Right lobe of liver (tissue), 6 donors: ENCODE measurements around the gene PXMP4. TPM values are rescaled to one million over a fixed set of nuclear protein-coding genes. Genes with fewer than 3 reads are reported as not detected.
A peak's percentile ranks its signal among the peaks of the same experiment; 100 is the strongest.

ENCODE experiments used
- ATAC-seq, 4 donors: fragments of 200-7000 bp; cut with Tn5 transposase; one replicate each; pipeline ENCODE4 v1.9.1; 2020; ENCODE audit warnings: mild to moderate bottlenecking in 4 of 4, moderate library complexity in 4 of 4
- DNase-seq, 3 donors: peaks; one replicate each; pipeline ENCODE4 v3.0.0-alpha.2; 2020
- H3K27ac ChIP-seq, 3 donors: fragments of 200-600 bp; one replicate each; pipeline ENCODE4 v1.8.0; 2022
- H3K27me3 ChIP-seq, 2 donors: fragments of 200-600 bp; one replicate each; pipeline ENCODE4 v1.8.0; 2022
- H3K36me3 ChIP-seq, 4 donors: fragments of 200-600 bp; sonication (generic) in 1 of 4; one replicate each; pipeline versions ENCODE4 v1.5.1 to v1.8.0; 2017 to 2022; ENCODE audit warnings: control low read depth in 1 of 4
- H3K4me1 ChIP-seq, 4 donors: fragments of 200-600 bp; sonication (generic) in 1 of 4; one replicate each; pipeline versions ENCODE4 v1.5.1 to v1.8.0; 2017 to 2022; ENCODE audit warnings: control low read depth in 1 of 4
- H3K4me3 ChIP-seq, 3 donors: fragments of 200-600 bp; one replicate each; pipeline ENCODE4 v1.8.0; 2022
- H3K9me3 ChIP-seq, 4 donors: fragments of 200-600 bp; sonication (generic) in 1 of 4; one replicate each; pipeline versions ENCODE4 v1.5.1 to v1.8.0; 2017 to 2022; ENCODE audit warnings: control low read depth in 1 of 4
- CTCF ChIP-seq, 4 donors: fragments of 200-600 bp in 3 of 4; fragments of 450-650 bp in 1 of 4; IDR thresholded peaks; one replicate each; pipeline versions ENCODE4 v1.5.1 to v1.8.0; 2016 to 2022; ENCODE audit warnings: antibody characterized with exemption in 4 of 4, mild to moderate bottlenecking in 2 of 4
- POLR2A ChIP-seq: fragments of 450-650 bp; IDR thresholded peaks from one replicate; pipeline ENCODE4 v1.6.1; 2017; ENCODE audit warnings: antibody characterized with exemption, mild to moderate bottlenecking
- WGBS: methylation state at CpG from one replicate; pipeline ENCODE4 v1.1.6; 2018; ENCODE audit warnings: low coverage, low lambda C conversion rate; ENCODE audit not compliant: insufficient coverage; ENCODE audit errors: missing lambda C conversion rate; 5-methylcytosine and 5-hydroxymethylcytosine counted together
- intact Hi-C, 2 donors: fragments of 100-400 bp; cut with DNase I; formaldehyde crosslinking; loops; one replicate each; pipeline versions ENCODE4 v1.11.2 to v1.14.1; 2022
- total RNA-seq, 6 experiments: library from RNA; depleted of rRNA in 2 of 6; stranded (reverse); fragments of >200 nt in 2 of 6; fragmentation: NEBNext Ultra II Directional in 3 of 6; extraction: Animal tissue kit (Norgen Biotek cat#: 25700) in 3 of 6; gene quantifications; one replicate each; pipeline versions ENCODE4 v1.1.0 to v1.2.4, GENCODE V29; 2016 to 2023
- donor health status: DM: no; HTN: yes; CAD: no.
- donor health status: DM: no; HTN: no; CAD: no.
- donor health status: DM: no; HTN: no; CAD: no.
- donor health status: DM: no; HTN: yes; CAD: no.
- donor health status: DM: no; HTN: yes; CAD: no.

The PXMP4 gene
- total RNA-seq, 6 experiments from 2014 or later, result 5.5 to 17.8 (median 12.9) TPM

GRCh38 chr20:33680686-33681085 is 39.4 kb downstream of the PXMP4 start:
- no peaks in the 10 kb centered on the region for H3K27me3 ChIP-seq
- WGBS, result 68% methylated on average over 2 of the region's 2 CpGs
- H3K9me3 ChIP-seq, result no peaks in the 10 kb centered on the region
- no peaks in the 10 kb centered on the region for H3K4me1 ChIP-seq
- ATAC-seq (no peak), DNase-seq (no peak)
- TF ChIP-seq POLR2A (no peak), CTCF (IDR thresholded peaks at IDR 0.05) (no peak)
- H3K27ac ChIP-seq, result no peak overlapping the region
- H3K4me3 ChIP-seq, result no peak overlapping the region
- intact Hi-C loops, result no loop called here
- H3K36me3 ChIP-seq, result no peaks in the 10 kb centered on the region

- DNase-seq, result no peak
- no peaks in the 10 kb centered on the region for H3K9me3 ChIP-seq
- no peaks in the 10 kb centered on the region for H3K27me3 ChIP-seq
- no peak overlapping the region for H3K27ac ChIP-seq
- peaks cover 0 to 3% (median 0%) of the 10 kb centered on the region in 4 donors for H3K4me1 ChIP-seq
- TF ChIP-seq CTCF (IDR thresholded peaks at IDR 0.05), result no peak
- 85% methylated on average over 11 of the region's 20 CpGs for WGBS
- H3K4me3 ChIP-seq, result no peak overlapping the region
- intact Hi-C loops, result loop anchor here in 1 of 2 donors (10.0 kb wide), 1 partner anchor 45 kb away; the partner anchor contains the start of gene PXMP4
- ATAC-seq, result no peak
- no peaks in the 10 kb centered on the region for H3K36me3 ChIP-seq
Measured at GRCh38 chr20:33679758-33680485, 40.2 kb downstream of the PXMP4 start.

- H3K4me1 ChIP-seq, result peaks cover 0 to 9% (median 0%) of the 10 kb centered on the region in 4 donors
- ATAC-seq (no peak), DNase-seq (no peak)
- no peak for TF ChIP-seq CTCF (IDR thresholded peaks at IDR 0.05)
- TF ChIP-seq POLR2A, result no peak
- H3K27me3 ChIP-seq, result no peaks in the 10 kb centered on the region
- H3K27ac ChIP-seq, result no peak overlapping the region
- H3K36me3 ChIP-seq, result no peaks in the 10 kb centered on the region
- intact Hi-C loops, result loop anchor here in 1 of 2 donors (10.0 kb wide), 1 partner anchor 47 kb away; the partner anchor contains the start of gene PXMP4
- WGBS, result 94% methylated on average over 8 of the region's 15 CpGs
- H3K4me3 ChIP-seq, result no peak overlapping the region
- H3K9me3 ChIP-seq, result no peaks in the 10 kb centered on the region
Measured at GRCh38 chr20:33677991-33678702, 42.0 kb downstream of the PXMP4 start.

- Histone ChIP-seq H3K9me3 (no peaks in the 10 kb centered on the region), H3K27ac (no peak overlapping the region), H3K36me3 (no peaks in the 10 kb centered on the region), H3K27me3 (no peaks in the 10 kb centered on the region), H3K4me3 (no peak overlapping the region), H3K4me1 (peaks cover 0 to 11% (median 0%) of the 10 kb centered on the region in 4 donors)
- ATAC-seq, result no peak
- no peak for TF ChIP-seq POLR2A
- TF ChIP-seq CTCF (IDR thresholded peaks at IDR 0.05), result no peak
- WGBS, result 95% methylated on average over 22 of the region's 31 CpGs
- DNase-seq, result peak in 1 of 3 donors; percentile 20
- intact Hi-C loops, result loop anchor here in 1 of 2 donors (10.0 kb wide), 1 partner anchor 48 kb away; the partner anchor contains the start of gene PXMP4
Measured at GRCh38 chr20:33676652-33677645, 43.2 kb downstream of the PXMP4 start.
